SU-DHL-6 (cell line): ENCODE measurements around the gene BRSK2.

Experiments
- EZH2phosphoT487 ChIP-seq: fragments of 200-600 bp; sonication (generic), shearing (Covaris generic); conservative IDR thresholded peaks from 2 replicates; pipeline ENCODE4 v1.6.1; 2018; ENCODE audit warnings: mild to moderate bottlenecking, antibody characterized with exemption, low read length, moderate library complexity, mixed read lengths
- TF ChIP-seq, protein P1 (sequence below): fragments of 200-600 bp; sonication (generic); IDR thresholded peaks from one replicate; pipeline ENCODE4 v1.5.1; 2017; ENCODE audit warnings: antibody characterized with exemption, mild to moderate bottlenecking, low read length, moderate library complexity; ENCODE audit not compliant: insufficient read depth, poor library complexity, severe bottlenecking

DNA sequence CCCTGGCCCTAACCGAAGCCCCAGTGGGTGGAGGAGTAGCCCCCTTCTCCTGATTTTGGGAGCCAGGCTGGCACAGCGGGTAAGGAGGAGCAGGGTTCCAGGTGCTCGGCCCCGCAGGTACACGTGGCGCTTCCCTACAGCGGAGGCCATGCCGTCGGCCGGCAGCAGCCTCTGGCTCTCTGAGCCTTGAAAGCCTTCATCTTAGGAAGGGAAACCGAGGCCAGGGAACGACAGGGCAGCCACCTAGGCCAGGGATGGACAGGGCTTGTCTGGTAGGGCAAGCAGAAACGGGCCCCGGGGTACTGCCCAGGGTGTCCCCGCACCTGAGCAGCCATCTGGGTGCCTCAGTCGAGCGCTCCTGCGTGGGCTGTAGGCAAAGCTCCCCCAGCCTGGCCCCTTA, 68.1 kb downstream of the BRSK2 start:
- TF ChIP-seq, protein P1, sequence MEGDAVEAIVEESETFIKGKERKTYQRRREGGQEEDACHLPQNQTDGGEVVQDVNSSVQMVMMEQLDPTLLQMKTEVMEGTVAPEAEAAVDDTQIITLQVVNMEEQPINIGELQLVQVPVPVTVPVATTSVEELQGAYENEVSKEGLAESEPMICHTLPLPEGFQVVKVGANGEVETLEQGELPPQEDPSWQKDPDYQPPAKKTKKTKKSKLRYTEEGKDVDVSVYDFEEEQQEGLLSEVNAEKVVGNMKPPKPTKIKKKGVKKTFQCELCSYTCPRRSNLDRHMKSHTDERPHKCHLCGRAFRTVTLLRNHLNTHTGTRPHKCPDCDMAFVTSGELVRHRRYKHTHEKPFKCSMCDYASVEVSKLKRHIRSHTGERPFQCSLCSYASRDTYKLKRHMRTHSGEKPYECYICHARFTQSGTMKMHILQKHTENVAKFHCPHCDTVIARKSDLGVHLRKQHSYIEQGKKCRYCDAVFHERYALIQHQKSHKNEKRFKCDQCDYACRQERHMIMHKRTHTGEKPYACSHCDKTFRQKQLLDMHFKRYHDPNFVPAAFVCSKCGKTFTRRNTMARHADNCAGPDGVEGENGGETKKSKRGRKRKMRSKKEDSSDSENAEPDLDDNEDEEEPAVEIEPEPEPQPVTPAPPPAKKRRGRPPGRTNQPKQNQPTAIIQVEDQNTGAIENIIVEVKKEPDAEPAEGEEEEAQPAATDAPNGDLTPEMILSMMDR, result no peak
- TF ChIP-seq EZH2phosphoT487, result no peak
